ENCODE measurements around the gene CFAP54.

GRCh38 chr12:96698521-96698920 is 209.1 kb downstream of the CFAP54 start:
- no peak for TF ChIP-seq GATA3 (IDR thresholded peaks at IDR 0.05; ENCODE audit: low read depth, low read length)
- TF ChIP-seq GATA2 (IDR thresholded peaks at IDR 0.05; ENCODE audit: low read depth, low read length) = no peak

Measured in SH-SY5Y (cell line).